PFSK-1 (cell line): ENCODE data around the gene GDF15.

Experiments used
- POLR2AphosphoS5 ChIP-seq: IDR thresholded peaks from 2 replicates; pipeline ENCODE4 v1.6.1; 2012; ENCODE audit warnings: low read depth, mild to moderate bottlenecking, control low read depth, low read length, moderate library complexity
- SIN3A ChIP-seq: IDR thresholded peaks from 2 replicates; pipeline ENCODE4 v1.6.1; 2012; ENCODE audit warnings: mild to moderate bottlenecking, low read length, moderate library complexity, borderline replicate concordance; ENCODE audit not compliant: insufficient read depth
- TAF1 ChIP-seq: IDR thresholded peaks from 2 replicates; pipeline ENCODE4 v1.6.1; 2012; ENCODE audit warnings: low read length, control low read depth, borderline replicate concordance; ENCODE audit not compliant: insufficient read depth

- TF ChIP-seq TAF1 (no peak), POLR2AphosphoS5 (no peak), SIN3A (no peak)
Measured at GRCh38 chr19:18421371-18421959, 35.5 kb downstream of the GDF15 start.
